Left ventricle myocardium superior (tissue), 1 donor: Measurements from ENCODE around the gene HUWE1. TPM values are rescaled to one million over a fixed set of nuclear protein-coding genes. Genes with fewer than 3 reads are reported as not detected.

ENCODE experiments used
- ATAC-seq: fragments of 200-7000 bp; cut with Tn5 transposase; one replicate; pipeline ENCODE4 v1.9.1; 2020; ENCODE audit warnings: mild to moderate bottlenecking, moderate library complexity
- DNase-seq: peaks from one replicate; pipeline ENCODE4 v3.0.0-alpha.2; 2020
- intact Hi-C: fragments of 100-400 bp; cut with micrococcal nuclease; formaldehyde crosslinking; loops from one replicate; pipeline ENCODE4 v1.11.0; 2022
- total RNA-seq: library from RNA; stranded (reverse); fragmentation: NEBNext Ultra II Directional; extraction: Animal tissue kit (Norgen Biotek cat#: 25700); gene quantifications from one replicate; pipeline ENCODE4 v1.2.1, GENCODE V29; 2021
- donor health status: DM: no; HTN: yes; CAD: no; lungs with severe emphysema.

Gene HUWE1
- total RNA-seq, 1 donor from 2014 or later, result 119 TPM

DNA sequence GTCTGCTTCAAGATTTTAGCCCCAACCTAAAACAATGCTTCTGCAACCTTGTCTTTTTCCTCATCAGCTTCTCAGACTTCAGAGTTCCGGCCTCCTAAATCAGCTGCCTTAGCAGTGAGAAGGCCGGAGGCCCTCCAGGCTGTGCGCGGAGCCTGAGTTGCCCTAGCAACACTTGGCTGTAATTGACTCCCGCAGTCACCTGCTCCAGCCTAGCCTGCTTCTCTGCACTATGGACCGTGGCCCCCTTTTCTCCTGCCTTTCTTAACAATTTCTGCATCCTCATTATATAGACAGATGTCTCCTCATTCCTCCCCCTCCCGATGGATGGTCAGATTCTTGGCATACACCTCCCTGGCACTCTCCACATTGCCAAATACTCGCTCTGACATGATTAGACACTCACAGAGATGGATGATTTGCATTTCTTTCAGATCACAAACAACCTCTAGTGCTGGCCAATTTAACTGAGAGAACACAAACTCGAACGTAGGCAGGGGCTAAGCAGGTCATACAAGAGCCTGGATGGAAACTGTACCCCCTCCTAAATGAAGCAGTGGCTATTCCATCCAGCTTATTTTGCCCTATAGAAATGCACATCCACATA, 9.5 kb upstream of the HUWE1 start:
- ATAC-seq (no peak), DNase-seq (no peak)
- intact Hi-C loops, result no loop called here

DNA sequence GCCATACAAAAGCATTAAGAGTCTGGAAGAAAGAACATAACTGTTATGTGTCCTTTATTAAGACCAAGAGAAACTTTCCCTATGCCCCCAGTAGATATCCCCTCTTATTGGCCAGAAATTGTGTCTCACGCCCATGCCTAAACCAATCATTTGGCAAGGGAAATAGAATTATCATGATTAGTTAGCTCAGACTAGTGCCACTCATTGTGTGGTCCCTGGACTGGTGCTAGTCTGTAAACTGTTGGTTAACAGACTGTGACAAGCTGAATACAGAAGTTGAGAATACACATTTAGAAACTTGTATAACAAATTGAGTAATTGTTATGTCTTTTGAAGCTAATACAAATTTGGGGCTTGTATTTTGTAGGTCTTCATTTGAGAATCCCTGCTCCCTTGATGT, 8.1 kb upstream of the HUWE1 start:
- no peak for DNase-seq
- ATAC-seq, result no peak
- intact Hi-C loops, result no loop called here

DNA sequence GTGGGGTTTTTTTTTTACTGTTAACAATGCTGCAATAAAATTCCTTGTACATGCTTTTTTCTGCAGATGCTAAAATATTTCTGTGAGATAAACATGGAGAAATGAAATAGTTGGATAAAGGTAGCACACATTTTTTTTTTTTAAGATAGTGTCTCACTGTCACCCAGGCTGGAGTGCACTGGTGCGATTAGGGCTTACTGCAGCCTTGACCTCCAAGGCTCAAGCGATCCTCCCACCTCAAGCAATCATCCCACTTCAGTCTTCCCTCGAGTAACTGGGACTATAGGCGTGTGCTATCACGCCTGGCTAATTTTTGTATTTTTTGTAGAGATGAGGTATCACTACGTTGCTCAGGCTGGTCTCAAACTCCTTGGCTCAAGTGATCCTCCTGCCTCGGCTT, 1.8 kb upstream of the HUWE1 start:
- intact Hi-C loops, result no loop called here
- DNase-seq (no peak), ATAC-seq (no peak)

DNA sequence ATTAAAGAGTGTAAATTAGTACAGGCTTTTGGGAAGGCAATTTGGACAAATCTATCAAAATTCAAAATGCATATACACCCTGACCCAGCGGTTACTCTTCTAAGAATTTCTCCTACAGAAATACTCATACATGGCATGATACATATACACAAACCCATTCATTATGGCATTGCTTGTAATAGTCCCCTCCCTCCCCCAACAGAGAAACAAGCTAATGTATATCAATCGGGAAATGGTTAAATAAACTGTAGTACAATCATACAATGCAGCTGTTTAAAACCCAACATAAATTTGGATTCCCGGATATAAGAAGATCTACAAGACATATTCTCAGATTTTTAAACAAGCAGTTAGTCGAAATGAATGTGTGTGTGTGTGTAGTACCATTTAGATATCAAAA, 808 bp downstream of the HUWE1 start:
- ATAC-seq (no peak), DNase-seq (no peak)
- intact Hi-C loops, result no loop called here

DNA sequence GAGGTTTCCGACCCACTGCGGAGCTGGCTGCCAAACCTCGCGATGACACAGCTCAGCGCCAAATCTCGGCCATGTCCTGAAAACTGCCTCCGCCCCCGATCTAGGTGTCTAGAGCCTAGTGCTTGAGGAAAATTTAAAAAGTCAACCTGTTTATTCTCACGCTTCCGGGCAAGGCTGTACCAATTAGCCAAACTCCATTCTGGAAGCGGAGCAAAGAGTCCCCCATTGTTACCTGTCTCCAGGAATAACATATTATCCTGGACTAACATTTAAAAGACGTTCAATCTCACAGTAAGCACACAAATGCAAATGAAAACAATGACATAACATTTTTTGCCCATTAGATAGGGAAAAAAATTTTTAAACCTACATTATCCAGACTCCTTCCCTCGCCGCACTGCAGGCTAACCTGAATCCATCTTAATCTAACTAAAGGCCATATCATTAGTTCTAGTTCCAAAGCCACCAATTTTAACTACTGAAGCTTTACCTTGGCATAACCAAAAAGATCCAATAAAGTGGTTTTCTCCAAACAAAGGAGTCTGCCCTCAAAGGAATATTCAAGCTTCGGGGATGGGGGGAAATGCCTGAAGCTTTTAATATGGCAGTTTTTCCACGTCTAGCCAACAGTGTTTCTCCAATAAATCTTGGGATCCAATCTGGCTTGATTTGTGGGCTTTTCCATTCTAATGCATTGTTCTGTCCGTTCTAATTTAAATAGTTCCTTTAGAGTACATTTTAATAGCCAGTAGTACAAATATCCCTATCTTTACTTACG, 1.9 kb downstream of the HUWE1 start:
- DNase-seq, result no peak
- ATAC-seq, result no peak
- intact Hi-C loops, result no loop called here

DNA sequence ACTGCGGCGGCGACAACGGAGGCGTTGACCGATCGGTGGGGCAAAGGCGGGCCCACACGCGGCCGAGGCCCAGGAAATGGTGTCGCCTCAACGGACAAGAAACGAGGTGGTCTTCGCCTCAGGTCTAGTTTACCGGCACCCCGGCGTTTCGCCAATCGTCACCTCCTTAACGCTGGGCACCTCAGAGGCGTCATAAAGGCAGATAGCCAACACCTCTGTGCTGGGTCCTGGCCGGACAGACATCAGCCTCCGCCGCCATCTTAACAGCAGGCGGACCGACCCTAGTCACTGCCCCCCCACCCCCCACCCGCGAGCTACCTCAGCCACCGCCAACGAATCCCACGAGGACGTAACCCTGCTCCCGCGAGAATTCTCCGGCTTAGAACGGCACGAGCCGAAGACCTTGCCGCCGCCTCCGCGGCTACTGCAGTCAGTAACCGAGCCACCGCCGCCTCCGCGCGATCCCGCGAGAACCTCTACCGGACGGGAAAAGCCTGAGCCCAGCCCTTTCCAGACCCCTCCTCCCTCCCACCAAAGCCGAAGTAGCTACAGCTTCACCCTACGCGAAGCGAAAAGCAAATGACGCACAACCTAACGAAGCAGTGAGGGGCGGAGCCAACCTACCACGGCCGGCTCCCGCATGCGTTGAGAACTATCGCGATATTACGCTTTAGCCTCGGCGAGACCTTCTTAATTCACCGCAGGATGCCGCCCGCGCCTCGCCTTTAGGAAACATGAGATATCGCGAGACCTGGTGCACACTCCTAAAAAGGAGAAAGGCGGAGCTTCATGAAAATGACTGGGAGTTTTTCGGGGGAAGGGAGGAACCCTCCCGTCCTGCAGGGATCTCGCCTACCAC, 2.7 kb downstream of the HUWE1 start:
- intact Hi-C loops, result no loop called here
- ATAC-seq (peak; percentile 87), DNase-seq (peak; percentile 92)

DNA sequence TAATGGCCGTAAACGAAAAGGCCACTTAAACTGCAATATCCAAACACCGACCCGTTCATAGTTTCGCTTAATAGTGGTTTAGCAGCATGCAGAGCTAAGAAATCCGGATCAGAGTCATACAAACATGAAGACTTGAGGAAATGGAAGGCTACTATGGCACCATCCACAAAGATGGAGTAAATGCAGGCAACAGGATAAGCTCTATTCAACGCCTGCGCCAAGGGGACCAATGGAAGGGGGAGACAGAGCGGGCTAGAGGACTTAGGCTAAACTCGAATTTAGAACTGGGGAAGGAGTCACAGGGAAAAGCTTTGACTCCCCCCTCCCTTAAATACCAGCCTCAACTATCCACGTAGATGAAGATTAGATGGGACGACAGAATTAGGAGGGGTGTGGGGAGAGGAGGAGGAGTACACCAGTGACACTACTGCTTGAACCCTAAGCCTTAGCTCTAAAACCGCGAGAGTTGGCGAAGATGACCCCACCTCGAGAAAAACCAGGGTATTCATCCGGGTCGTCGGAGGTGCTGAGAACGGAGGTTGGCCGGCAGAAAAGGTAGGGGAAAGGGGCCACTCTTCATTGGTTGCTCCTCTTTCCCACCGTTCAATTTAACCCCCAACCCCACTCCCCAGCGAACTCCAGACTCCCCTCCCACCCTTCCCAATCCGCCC, 3.5 kb downstream of the HUWE1 start:
- intact Hi-C loops, result no loop called here
- no peak for DNase-seq
- no peak for ATAC-seq

DNA sequence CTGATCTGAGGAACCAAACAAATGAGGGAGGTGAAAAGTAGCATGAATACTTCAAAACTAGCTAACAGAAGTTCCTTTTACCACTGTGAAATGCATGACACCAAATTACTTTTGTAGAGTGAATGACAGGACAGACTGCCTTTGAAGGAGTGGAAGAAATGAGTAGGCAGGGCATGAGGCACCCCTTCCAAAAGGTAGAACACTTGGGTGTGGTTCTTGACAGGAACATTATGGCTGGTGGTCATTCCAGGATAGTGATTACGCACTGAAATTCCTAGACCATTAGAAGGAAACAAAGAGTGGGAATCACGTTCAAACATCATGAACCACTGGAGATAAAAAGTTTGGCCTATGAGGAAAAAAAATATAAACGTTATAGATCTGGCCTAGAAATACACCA, 4.9 kb downstream of the HUWE1 start:
- intact Hi-C loops, result no loop called here
- no peak for ATAC-seq
- DNase-seq, result no peak

DNA sequence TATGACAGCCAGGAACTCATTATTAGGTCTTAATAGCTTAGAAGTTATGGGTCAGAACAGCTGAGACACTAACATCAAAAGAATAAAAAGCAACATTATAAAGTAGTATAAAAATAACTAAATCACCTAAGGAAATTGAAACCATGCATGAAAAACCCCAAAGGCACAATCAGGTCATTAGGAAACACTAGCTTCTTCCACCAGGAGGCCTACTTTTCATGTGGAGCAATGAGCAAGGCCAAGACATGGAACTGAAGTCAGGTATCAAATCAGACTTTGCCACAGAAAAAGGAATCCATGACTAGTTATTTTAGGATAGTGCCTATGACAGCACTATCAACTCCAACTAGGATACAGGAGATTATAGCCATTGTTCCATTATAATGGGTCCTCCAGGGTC, 7.9 kb downstream of the HUWE1 start:
- ATAC-seq (no peak), DNase-seq (no peak)
- intact Hi-C loops, result no loop called here

DNA sequence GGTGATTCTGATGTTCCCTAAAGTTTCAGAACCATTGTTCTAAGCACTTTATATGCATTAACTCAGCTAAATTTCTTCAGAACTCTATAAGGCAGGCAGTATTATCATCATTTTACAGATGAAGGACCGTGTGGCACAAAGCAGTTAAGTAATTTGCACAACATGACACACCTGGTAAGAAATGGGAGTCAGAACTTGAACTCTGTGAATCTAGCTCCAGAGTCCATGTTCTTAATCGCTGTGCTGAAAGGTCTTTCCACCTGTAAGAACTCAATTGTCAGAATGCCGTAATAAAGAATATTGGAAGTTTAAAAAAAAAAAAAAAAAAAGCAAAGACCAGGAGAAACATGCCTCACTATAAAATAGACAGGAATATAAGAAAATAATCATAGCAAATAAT, 9.2 kb downstream of the HUWE1 start:
- no peak for DNase-seq
- intact Hi-C loops, result no loop called here
- ATAC-seq, result no peak

DNA sequence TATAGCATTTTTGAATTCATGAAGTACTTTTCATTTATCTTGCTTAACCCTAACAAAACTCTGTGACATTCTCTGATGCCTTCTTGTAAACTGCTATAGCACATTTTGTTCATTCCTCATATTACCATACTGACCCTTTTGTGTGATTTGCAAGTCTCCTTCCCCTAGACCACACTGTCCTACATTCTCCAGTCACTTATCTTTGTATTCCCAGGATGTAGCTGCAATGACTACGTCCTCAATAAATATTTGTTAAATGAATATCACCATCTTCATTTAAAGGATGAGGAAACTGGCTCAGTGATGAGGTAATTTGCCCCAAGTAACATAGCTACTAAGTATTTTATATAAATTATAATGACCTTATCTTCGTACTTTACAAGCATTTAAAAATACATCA, 11.9 kb downstream of the HUWE1 start:
- no peak for DNase-seq
- intact Hi-C loops, result no loop called here
- no peak for ATAC-seq

DNA sequence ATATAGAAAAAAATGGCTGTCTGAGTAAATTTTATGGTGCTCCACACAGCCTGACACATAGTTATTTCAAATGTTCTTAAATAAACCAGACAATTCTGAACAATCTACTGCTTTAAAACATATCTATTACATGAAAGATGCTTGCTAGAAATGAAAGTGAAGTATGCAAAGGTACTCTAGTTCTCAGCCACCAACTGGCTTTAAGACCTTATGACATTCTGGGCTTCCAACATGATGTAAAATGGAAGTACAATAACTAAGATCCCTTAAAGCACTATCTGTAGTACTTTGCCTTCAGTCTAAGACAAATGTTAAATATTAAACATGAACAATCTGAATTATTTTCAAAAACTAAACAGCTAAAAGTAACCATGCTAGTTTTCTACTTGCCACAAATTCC, 17.3 kb downstream of the HUWE1 start:
- DNase-seq (no peak), ATAC-seq (no peak)
- intact Hi-C loops, result no loop called here

DNA sequence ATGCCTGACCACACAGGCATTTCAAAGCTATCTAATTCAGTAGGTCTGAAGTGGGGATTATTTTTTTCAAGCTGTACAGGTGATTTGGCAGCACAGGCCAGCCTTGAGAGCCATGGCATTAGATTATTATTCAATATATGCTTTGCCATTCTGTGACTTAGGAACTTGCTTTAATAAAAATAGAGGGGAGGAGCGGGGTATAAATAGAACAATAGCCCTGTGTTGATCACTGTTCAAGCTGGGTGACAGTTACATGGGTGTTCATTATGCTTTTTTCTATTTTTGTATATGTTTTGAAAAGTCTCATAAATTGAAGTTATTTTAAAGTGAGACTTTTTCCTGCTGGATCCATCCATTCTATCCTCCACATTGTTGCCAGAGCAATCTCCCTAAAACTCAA, 20.3 kb downstream of the HUWE1 start:
- DNase-seq (no peak), ATAC-seq (peak; percentile 43)
- intact Hi-C loops, result no loop called here

DNA sequence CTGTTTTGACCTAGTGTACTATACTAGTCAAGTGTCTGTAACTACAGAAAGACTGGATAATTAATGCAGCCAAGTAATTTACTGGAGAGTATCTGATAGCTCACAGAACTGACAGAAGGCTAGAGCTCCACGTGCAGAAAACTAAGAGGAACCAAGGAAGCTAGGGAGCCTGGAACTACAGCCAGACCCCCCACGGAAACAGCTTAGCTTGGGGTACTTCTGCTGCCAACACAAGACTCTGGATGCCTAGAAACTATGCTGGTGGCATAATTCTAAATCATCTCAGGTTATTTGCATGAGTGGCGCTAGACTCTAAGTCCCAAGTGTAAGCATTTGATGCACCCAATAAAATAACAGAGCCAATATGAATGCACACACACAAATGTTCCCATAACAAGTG, 26.5 kb downstream of the HUWE1 start:
- intact Hi-C loops, result no loop called here
- no peak for ATAC-seq
- DNase-seq, result no peak

DNA sequence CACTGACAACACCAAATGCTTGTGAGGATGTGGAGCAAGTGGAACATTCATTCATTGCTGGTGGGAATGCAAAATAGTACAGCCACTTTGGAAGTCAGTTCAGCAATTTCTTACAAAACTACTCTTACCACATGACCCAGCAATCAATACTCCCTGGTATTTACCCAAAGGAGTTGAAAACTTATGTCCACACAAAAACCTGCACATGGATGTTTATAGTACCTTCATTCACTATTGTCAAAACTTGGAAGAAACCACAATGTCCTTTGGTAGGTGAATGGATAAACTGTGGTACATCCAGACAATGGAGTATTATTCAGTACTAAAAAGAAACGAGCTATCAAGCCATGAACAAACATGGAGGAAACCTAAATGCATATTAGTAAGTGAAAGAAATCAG, 27.5 kb downstream of the HUWE1 start:
- no peak for ATAC-seq
- intact Hi-C loops, result no loop called here
- no peak for DNase-seq

DNA sequence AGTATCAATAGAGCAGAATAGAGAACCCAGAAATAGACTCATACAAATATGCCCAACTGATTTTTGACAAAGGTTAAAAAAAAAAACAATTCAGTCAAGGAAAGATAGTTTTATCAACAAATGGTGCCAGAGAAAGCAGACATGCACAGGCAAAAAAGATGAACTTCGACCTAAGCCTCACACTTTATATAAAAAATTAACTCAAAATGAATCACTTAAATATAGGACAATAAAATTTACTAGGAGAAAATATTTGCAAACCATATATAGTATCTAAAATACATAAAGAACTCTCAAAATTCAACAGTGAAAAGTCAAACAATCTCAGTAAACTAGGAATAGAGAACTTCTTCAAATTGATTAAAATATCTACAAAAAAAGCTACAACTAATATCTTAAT, 29.7 kb downstream of the HUWE1 start:
- intact Hi-C loops, result no loop called here
- ATAC-seq (no peak), DNase-seq (no peak)

DNA sequence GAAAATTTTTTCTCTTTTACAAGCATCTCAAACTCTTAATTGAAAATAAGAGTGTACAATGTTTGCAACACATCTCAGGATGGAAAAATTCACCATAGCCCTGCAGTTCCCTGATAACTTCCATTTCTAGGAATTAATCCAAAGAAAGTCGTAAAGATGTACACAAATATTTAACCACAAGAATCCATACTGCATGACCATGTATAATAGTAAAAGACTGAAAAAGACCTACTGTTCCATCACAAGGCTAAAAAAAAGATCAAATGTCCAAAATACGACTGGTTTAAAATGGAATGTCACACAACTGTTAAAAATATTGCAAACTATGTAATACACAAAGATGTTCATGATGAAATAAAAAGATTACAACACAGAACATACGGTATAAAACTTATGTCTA, 32.1 kb downstream of the HUWE1 start:
- intact Hi-C loops, result no loop called here
- ATAC-seq, result no peak
- no peak for DNase-seq

DNA sequence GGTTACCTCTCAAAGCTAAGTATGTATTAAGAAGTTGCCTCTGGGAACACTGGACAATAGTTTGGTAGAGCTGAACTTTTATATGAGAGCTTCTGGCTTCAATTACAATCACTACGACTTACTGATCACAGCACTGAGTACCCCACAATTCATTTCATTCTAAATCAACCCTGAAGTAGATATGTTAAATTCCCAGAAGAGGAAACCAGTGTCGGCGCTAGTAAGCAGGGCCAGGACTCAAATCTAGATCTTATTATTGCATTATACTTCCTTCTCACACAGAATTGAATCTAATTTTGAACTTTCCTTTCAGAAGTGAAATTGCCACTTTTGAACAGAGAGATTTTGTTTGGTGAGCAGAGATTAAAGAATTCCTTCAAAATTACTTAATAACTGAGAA, 41.8 kb downstream of the HUWE1 start:
- DNase-seq (no peak), ATAC-seq (no peak)
- intact Hi-C loops, result no loop called here

DNA sequence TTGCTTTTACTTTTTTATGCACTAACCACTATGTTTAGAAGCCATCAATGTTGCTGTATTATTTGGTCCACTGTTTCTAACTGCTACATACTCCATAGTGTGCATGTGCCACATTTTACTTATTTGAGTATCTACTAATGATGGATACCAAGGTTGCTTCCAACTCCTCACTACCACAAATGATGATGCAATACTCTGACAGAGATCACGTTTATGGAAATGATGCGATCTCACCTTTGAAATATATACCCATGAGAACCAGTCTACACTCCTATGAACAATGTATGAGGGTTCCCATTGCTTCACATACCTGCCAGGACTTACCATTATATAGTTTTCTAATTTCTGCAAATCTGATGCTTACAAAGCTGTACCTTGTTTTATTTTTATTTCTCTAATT, 44.2 kb downstream of the HUWE1 start:
- no peak for ATAC-seq
- intact Hi-C loops, result no loop called here

DNA sequence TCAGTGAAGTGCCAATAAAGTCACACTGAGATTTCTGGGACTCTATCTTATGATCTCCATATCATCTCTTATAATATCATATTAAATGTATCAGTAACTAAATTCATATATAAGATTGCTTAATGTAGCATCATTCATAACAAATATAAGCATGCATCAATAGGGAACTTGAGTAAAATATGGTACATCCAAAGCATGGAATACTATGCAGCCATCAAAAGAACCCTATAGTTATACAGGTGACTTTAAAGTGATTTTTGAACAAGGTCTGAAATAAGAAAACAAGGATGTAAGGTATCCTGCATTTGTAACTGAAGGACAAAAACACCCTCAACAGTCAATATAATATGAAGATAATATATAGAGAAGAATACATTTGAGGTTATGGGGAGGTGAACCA, 47.3 kb downstream of the HUWE1 start:
- ATAC-seq, result no peak
- intact Hi-C loops, result loop anchor here (10.0 kb wide), 1 partner anchor 64 kb away; no protein-coding TSS in a partner anchor

More for the DNA sequence above, 44.2 kb downstream of the HUWE1 start:
- DNase-seq, result no peak

More for the DNA sequence above, 47.3 kb downstream of the HUWE1 start:
- no peak for DNase-seq
